HG02610 (cell line): ENCODE measurements around the gene RAPGEF1.

Experiments used
- ATAC-seq: cut with Tn5 transposase; IDR thresholded peaks from one replicate; pipeline ENCODE4 v1.9.1; 2021; ENCODE audit warnings: mild to moderate bottlenecking, moderate library complexity; ENCODE audit not compliant: unreplicated experiment

RAPGEF1 gene

GRCh38 chr9:131748411-131748955 is 8.6 kb upstream of the RAPGEF1 start:
- ATAC-seq = no peak

DNA sequence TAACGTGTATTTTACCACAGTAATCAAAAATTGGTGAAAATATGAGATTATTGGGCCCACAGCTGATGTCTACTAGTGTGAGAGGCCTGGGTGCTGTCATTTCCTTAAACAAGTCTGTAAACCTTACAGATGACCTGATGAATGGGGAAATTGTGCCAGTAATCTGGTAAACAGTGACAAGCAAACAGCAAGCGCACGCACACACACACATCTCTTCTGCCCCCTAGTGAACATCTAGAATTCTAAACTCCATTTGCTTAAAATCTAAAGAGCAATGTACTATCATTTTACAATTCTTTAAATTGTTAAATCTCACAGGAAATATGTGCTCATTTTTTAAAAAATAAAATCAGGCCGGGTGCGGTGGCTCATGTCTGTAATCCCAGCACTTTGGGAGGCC is 7.5 kb upstream of the RAPGEF1 start:
- ATAC-seq = no peak

- ATAC-seq = no peak
Measured at GRCh38 chr9:131745610-131746009, 5.7 kb upstream of the RAPGEF1 start.

GRCh38 chr9:131744720-131745201 is 4.9 kb upstream of the RAPGEF1 start:
- no peak for ATAC-seq

DNA sequence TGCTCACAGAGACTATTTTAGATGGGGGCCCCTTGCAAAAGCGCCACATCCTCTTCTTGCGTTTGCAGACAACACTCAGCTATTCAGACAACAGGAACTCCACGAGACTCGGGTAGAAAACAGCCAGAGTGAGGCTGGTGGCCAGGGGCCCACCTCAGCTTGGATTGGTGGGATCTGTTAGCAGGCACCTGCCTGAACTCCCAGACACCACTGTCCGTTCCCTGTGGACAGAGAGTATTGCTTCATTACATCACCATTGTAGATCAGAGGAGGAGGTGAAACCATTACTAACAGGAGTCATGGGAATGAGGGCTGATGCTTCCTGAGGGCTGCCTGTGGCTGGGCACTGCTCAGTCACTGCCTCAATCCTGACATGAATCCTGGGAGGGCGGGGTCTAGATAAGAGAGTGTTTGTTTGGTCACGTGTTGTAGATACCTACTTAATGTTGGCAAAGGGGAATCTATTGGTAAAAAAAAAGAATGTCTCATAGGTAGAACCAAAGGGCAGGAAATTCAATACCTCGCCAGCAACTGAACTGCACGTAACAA is 4.4 kb upstream of the RAPGEF1 start:
- no peak for ATAC-seq

DNA sequence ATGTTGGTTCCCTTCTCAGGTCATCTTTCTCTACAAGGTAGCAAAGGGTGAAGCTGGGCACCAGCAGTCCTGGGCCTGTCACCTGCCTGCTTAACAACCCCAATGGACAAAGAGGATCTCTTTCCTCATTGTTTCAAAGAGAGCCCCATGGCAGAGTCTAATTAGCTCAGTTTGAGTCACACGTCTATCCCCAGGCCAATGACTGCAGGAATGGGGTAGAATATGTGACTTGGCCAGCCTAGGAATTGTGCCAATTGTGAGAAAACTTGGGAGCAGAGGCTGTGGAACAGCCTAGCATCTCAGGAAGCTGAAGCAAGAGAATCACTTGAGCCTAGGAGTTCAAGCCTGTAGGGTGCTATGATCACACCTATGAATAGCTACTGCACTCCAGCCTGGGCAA is 3.6 kb upstream of the RAPGEF1 start:
- no peak for ATAC-seq

DNA sequence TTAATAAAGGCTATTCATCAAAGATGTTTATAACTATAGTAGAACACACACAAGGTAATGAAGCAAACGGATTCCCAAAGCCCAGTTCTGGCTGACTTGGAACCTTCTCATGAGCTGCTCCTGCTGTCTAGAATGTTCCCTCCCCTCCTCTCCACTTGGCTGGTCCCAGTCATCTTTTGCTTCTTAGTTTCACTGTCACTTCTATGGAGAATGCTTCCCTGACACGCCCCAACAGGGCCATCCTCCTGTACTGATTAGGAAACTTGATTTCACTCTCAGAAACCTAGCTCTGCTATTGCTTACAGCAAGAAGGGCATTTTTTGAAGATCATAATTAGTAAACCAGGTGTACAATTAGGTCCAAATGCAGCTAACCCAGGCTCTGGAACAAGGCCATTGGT is 3.2 kb upstream of the RAPGEF1 start:
- no peak for ATAC-seq

GRCh38 chr9:131740898-131741297 is 1.0 kb upstream of the RAPGEF1 start:
- ATAC-seq = no peak

DNA sequence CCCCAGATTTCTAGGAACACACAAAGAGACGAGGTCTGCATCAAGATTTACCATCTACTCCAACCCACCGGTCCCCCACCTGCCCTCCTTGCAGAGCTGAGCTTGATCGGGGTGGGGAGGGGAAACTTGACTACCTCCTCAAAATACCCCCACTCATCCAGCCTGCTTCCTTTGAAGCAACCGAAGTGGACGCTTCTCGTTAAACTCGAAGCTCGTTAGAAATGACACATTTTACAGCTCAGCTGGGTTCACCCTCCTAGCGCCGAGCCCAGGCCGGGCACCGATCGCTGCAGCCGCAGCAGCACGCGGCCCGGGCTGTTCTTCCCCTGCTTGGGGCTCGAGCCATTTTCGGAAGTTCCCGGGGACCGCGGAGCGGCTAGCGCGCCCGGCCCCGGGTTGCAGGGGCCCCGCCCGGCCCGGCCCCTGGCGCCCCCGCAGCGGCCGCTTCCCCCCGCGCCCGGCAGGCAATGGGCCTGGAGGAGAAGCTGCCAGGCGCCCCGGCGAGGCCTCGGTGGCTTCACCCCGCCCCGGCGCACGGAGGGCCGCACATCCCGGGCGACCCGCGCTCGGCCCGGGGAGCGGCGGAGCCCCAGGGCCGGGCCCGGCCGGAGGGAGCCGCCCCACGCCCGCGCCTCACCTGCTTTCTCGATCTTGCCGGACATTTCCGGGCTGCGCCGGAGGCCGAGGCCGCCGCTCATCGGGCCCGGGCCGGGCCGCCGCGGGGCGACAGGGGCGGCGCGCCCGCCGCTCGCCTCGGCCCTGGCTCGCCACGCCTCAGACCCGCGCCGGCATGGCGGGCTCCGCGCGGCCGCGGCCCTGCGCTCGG is 530 bp downstream of the RAPGEF1 start:
- ATAC-seq = peak; percentile 21

DNA sequence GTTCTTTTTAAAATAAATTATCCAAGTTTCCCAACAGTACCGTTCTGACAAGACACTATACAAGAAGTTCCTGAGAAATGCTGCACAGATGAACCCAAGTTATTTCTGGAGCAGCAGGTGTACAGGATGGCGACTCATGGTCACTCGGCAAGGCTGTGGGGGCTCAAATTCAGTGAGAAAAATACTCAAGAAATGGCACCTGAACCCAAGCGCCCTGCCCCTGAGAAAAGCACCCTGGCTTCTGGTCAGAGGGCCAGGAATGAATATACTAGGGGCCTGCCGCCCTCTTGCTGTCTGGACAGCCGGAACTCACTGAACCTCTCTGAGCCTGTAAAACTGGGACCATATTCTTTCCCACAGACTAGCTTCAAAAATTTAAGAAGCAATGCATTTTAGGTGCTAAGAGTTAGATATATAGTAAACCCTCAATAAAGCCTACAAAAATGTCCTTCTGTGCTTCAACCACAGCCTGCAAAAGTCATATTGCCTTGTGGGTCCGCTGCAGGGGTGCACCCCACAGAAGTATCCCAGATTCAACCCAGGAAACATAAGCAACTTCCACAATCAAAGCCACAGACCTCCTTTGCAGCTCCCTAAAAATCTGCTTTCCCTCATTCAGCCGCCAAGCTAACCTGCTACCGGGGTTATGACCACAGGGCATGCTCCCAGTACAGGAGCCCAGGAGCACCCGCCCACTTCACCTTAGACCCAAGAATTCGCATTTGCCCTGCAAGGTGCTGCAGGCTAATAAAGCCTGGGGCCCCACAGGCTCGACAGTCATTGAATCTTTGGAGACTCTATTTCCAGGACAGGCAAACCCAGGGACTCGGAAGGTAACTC is 1.4 kb downstream of the RAPGEF1 start:
- no peak for ATAC-seq

DNA sequence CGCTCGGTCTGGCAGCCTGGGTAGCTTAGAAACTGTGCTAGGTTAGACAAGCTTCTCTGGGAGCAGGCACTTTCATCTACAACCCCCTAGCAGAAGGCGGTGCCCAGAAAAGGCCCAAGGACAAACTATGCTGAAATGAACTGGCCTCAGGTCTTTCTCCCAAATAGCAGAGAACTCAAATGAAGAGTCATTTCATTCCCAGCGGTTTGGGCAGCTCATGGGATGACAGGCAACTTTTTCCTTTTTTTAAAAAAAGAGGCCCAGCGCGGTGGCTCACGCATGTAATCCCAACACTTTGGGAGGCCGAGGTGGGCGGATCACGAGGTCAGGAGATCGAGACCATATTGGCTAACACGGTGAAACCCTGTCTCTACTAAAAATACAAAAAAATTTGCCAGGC is 2.5 kb downstream of the RAPGEF1 start:
- ATAC-seq = no peak

DNA sequence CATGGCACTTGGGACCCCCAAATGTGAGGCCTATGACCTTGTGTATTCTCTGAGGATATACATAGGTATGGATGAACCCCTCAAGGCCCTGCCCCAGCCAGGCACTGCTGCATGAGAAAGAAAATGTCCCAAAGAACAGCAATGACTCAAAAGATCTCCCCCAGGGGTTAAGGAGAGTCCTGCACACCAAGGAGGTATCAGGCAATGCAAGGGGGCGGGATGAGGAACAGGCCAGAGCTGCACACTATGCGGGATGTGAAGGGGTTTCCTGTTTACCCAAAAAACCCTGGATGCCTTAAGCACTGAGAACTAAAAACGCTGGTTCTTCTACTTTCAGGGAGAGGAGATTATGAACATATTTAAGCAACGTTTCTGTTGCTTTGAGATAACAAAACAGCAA is 3.4 kb downstream of the RAPGEF1 start:
- no peak for ATAC-seq

DNA sequence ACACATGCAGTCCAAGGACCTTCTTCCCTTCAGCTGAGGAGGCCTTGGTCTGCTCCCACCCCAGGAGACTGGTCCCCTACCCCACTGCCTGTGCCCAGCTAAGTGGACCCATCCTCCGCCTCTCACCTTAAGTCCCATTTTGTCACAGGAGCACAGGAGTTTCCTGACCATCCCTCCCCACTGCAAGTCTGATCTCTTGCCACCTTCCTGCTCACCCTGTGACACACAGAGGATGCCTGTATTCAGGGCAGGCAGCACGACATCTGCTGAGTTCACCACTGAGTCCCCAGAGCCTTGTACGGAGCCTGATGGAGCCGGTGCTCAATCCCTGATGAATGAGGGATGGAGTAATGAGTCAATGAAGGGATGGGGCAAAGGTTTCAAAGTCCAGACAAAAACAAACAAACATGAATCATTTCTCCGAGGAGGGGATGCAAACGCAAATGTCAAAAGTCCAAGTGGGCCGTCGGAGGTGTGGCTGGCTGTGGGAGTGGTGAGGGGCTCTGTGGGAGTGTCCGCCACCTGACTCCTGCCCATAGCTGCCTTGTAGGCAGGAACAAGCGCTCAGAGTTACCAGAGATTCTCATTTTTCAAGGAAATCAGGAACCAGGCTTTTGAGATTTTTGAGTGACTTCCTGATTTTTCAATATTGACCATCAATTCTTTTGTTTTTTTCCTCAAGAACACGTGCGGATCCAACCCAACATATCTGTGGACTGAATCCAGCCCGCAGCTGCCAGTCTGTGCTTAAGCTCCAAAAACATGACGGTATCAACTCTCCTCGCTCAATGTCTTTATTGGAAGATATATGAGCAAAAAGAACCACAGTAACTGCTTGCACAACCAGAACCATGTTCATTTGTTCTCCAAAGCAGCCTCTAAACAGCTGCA is 4.4 kb downstream of the RAPGEF1 start:
- ATAC-seq = no peak

GRCh38 chr9:131734781-131735180 is 5.1 kb downstream of the RAPGEF1 start:
- ATAC-seq = no peak

DNA sequence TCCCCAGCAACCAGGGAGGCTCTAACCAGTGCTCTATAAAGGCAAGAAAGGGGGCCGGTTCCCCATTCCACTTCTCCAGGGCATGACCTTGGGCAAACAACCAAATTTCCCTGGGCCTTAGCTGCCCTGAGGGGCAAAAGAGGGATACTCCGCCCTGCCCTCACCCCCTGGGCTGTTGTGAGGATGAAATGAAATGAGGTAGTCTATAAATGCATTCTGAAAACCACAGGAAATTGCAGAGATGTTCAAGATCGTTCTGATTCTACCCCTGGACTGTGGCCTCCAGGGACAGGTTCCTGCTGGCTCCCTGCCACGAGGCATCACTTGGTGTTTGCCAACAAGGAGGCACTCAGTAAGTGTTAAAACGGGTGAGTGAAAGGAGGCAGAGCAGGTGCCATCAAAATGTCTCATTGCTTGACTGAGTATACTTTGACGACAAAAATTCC is 5.7 kb downstream of the RAPGEF1 start:
- ATAC-seq = no peak

DNA sequence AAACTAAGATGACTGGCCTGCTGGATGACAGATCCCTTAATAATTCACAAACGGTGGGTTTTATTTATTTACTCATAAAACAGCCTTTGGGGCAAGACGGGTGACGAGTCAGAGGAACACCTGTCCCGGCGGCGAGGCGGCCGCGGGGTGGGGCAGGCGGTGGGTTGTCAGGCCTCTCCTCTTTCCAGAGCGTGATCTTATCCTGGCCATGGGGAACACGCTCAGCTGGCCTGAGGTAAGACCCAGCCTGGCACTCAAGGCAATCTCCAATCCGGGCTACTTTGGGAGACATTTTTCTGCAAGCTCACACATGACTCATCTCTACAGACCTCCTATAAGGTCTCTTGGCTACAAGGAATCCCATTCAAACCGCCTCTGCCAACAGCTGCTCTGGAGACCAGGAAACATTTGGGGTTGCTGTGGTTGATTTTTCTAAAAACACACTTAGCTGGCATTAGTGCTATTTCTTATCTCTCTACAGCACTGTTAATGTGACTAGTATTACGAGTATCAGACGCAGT is 6.3 kb downstream of the RAPGEF1 start:
- no peak for ATAC-seq

- ATAC-seq = no peak
Measured at GRCh38 chr9:131732636-131733289, 7.1 kb downstream of the RAPGEF1 start.

DNA sequence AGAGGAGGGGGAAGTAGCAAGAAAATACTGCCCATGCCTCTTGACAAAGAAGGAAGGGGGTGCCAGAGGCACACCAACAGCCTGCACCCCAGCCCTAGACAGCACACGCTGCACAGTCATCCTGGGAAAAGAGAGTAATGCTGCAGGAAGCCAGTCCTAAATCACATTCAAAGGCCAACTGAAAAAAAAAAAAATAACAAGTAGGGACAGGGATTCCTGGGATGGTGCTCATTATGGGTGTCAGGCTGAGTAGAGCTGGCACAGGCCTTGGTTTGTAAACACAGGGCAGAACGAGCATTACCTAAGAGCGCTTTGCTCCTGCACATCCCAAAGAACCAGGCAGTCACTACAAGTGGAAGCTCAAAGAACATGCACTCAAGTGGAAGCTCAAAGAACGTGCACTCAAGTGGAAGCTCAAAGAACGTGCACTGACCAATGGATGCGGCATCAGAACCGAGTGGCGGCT is 7.8 kb downstream of the RAPGEF1 start:
- ATAC-seq = no peak

DNA sequence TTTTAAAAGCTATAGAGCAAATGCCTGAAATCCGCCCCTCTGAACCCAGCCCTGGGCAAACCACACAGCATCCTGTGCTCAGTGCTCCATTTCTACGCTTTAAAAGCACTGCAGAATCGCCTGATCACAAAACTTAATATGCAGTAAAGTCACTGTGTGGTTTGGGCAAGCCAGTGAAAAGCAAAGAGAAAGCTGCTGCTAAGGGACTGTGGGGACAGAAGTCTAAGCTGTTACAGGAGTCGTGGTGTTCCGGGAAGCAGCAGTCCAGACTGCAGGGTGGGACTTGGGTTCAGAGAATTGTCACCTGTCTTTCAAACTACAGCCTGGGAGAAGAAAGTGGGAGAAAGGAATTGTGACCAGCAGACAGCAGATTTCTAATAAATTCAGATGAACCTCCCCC is 8.2 kb downstream of the RAPGEF1 start:
- no peak for ATAC-seq
